GM18520 (cell line): ENCODE measurements around the gene VAV2.
"Not testable (repeated sequence)": the region's sequence is repeated elsewhere in the genome, so short reads cannot be mapped to it uniquely, and the experiment has no call there.

Experiments used
- ATAC-seq: cut with Tn5 transposase; IDR thresholded peaks from one replicate; pipeline ENCODE4 v1.9.1; 2021; ENCODE audit not compliant: unreplicated experiment

Gene VAV2

GRCh38 chr9:133918111-133918813 lies 73.9 kb downstream of the VAV2 start:
- ATAC-seq = no peak

- ATAC-seq = no peak
Measured at GRCh38 chr9:133917375-133917774, 74.7 kb downstream of the VAV2 start.

GRCh38 chr9:133916159-133916541 lies 76.0 kb downstream of the VAV2 start:
- ATAC-seq = no peak

GRCh38 chr9:133915534-133916158 lies 76.5 kb downstream of the VAV2 start:
- ATAC-seq = no peak

GRCh38 chr9:133914442-133915342 lies 77.4 kb downstream of the VAV2 start:
- ATAC-seq = no peak

GRCh38 chr9:133913571-133914369 lies 78.4 kb downstream of the VAV2 start:
- no peak for ATAC-seq

- no peak for ATAC-seq
Measured at GRCh38 chr9:133910855-133911514, 81.1 kb downstream of the VAV2 start.

GRCh38 chr9:133906932-133907910 lies 84.9 kb downstream of the VAV2 start:
- no peak for ATAC-seq

GRCh38 chr9:133906218-133906617 lies 85.9 kb downstream of the VAV2 start:
- ATAC-seq = no peak

- no peak for ATAC-seq
Measured at GRCh38 chr9:133905493-133905892, 86.6 kb downstream of the VAV2 start.

- ATAC-seq = no peak
Measured at GRCh38 chr9:133904346-133905090, 87.6 kb downstream of the VAV2 start.

- no peak for ATAC-seq
Measured at GRCh38 chr9:133901184-133901835, 90.8 kb downstream of the VAV2 start.

GRCh38 chr9:133897675-133898074 lies 94.4 kb downstream of the VAV2 start:
- no peak for ATAC-seq

- not testable (repeated sequence) for ATAC-seq
Measured at GRCh38 chr9:133896007-133896406, 96.1 kb downstream of the VAV2 start.

- ATAC-seq = no peak
Measured at GRCh38 chr9:133895335-133895734, 96.8 kb downstream of the VAV2 start.

- no peak for ATAC-seq
Measured at GRCh38 chr9:133894377-133895321, 97.5 kb downstream of the VAV2 start.
